Chondrocyte (in vitro differentiated cells): Measurements from ENCODE around the gene ARPIN. TPM values are rescaled to one million over a fixed set of nuclear protein-coding genes. Genes with fewer than 3 reads are reported as not detected.

Experiments
- DNase-seq: peaks from one replicate; pipeline ENCODE4 v3.0.0; 2021; ENCODE audit warnings: mixed read lengths, low spot score
- H3K27ac Mint-ChIP-seq: one replicate; pipeline ENCODE4 v1.8.0; 2021; ENCODE audit warnings: mild to moderate bottlenecking, moderate library complexity, mixed read lengths; ENCODE audit not compliant: unreplicated experiment
- H3K27me3 Mint-ChIP-seq: 2 replicates; pipeline ENCODE4 v1.8.0; 2021; ENCODE audit warnings: low read depth, mixed read lengths
- H3K36me3 Mint-ChIP-seq: 2 replicates; pipeline ENCODE4 v1.8.0; 2021; ENCODE audit warnings: low read depth, mixed read lengths
- H3K4me1 Mint-ChIP-seq: 2 replicates; pipeline ENCODE4 v1.8.0; 2021; ENCODE audit warnings: low read depth, mild to moderate bottlenecking, mixed read lengths
- H3K4me3 Mint-ChIP-seq: one replicate; pipeline ENCODE4 v1.8.0; 2021; ENCODE audit warnings: mild to moderate bottlenecking, moderate library complexity, mixed read lengths; ENCODE audit not compliant: unreplicated experiment
- H3K9me3 Mint-ChIP-seq: 2 replicates; pipeline ENCODE4 v1.8.0; 2021; ENCODE audit warnings: low read depth, mixed read lengths
- total RNA-seq: library from RNA; stranded (reverse); gene quantifications from 3 replicates; pipeline ENCODE4 v1.2.1, GENCODE V29; 2021
- TF ChIP-seq, protein P1 (sequence below): fragments of 200-600 bp; sonication (generic); IDR thresholded peaks from 2 replicates; pipeline ENCODE4 v1.5.0; 2021; ENCODE audit warnings: antibody characterized with exemption, mild to moderate bottlenecking, moderate library complexity

Gene ARPIN
- total RNA-seq, 1 donor from 2014 or later: 17.0 TPM

- Mint-ChIP-seq H3K27me3 (no peaks in the 10 kb centered on the region), H3K36me3 (peaks cover 11% of the 10 kb centered on the region), H3K4me3 (no peak overlapping the region), H3K27ac (no peak overlapping the region), H3K4me1 (peaks cover 14% of the 10 kb centered on the region), H3K9me3 (no peaks in the 10 kb centered on the region)
- TF ChIP-seq, protein P1, sequence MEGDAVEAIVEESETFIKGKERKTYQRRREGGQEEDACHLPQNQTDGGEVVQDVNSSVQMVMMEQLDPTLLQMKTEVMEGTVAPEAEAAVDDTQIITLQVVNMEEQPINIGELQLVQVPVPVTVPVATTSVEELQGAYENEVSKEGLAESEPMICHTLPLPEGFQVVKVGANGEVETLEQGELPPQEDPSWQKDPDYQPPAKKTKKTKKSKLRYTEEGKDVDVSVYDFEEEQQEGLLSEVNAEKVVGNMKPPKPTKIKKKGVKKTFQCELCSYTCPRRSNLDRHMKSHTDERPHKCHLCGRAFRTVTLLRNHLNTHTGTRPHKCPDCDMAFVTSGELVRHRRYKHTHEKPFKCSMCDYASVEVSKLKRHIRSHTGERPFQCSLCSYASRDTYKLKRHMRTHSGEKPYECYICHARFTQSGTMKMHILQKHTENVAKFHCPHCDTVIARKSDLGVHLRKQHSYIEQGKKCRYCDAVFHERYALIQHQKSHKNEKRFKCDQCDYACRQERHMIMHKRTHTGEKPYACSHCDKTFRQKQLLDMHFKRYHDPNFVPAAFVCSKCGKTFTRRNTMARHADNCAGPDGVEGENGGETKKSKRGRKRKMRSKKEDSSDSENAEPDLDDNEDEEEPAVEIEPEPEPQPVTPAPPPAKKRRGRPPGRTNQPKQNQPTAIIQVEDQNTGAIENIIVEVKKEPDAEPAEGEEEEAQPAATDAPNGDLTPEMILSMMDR: no peak
- DNase-seq: no peak
Observed at GRCh38 chr15:89908226-89908625, 4.5 kb downstream of the ARPIN start.

- peaks cover 18% of the 10 kb centered on the region for H3K36me3 Mint-ChIP-seq
- no peak overlapping the region for H3K4me3 Mint-ChIP-seq
- no peaks in the 10 kb centered on the region for H3K9me3 Mint-ChIP-seq
- TF ChIP-seq, protein P1: no peak
- peaks cover 9% of the 10 kb centered on the region for H3K4me1 Mint-ChIP-seq
- no peaks in the 10 kb centered on the region for H3K27me3 Mint-ChIP-seq
- H3K27ac Mint-ChIP-seq: no peak overlapping the region
- no peak for DNase-seq
Observed at GRCh38 chr15:89907289-89907688, 5.5 kb downstream of the ARPIN start.

GRCh38 chr15:89905846-89906378 lies 6.8 kb downstream of the ARPIN start:
- no peaks in the 10 kb centered on the region for H3K9me3 Mint-ChIP-seq
- DNase-seq: no peak
- no peaks in the 10 kb centered on the region for H3K27me3 Mint-ChIP-seq
- H3K4me3 Mint-ChIP-seq: no peak overlapping the region
- no peak overlapping the region for H3K27ac Mint-ChIP-seq
- H3K4me1 Mint-ChIP-seq: no peaks in the 10 kb centered on the region
- H3K36me3 Mint-ChIP-seq: peaks cover 24% of the 10 kb centered on the region
- TF ChIP-seq, protein P1: no peak

DNA sequence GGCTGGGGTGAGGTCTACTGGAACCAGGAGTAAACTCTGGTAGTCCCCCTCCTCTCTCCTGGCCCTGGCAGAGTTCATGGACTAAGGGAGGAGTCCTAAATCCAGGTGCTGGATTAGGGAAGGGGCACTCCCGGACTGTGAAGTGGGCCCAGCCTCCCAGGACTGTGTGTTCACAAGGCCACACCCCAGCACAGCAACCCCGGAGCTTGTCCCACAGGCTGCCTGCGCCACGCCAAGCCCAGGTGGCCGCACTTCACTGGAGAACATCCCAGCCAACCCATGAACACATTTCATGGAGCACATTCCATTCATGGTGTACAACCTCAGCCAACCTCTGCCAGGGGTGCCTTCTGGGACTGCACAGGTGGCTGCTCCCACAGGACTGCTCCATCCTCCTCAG lies 8.2 kb downstream of the ARPIN start:
- H3K27ac Mint-ChIP-seq: no peak overlapping the region
- H3K36me3 Mint-ChIP-seq: peaks cover 23% of the 10 kb centered on the region
- H3K4me3 Mint-ChIP-seq: no peak overlapping the region
- TF ChIP-seq, protein P1: no peak
- no peaks in the 10 kb centered on the region for H3K27me3 Mint-ChIP-seq
- no peaks in the 10 kb centered on the region for H3K9me3 Mint-ChIP-seq
- no peak for DNase-seq
- no peaks in the 10 kb centered on the region for H3K4me1 Mint-ChIP-seq

- no peak for DNase-seq
- Mint-ChIP-seq H3K27ac (no peak overlapping the region), H3K27me3 (no peaks in the 10 kb centered on the region), H3K4me3 (no peak overlapping the region), H3K4me1 (no peaks in the 10 kb centered on the region), H3K36me3 (peaks cover 23% of the 10 kb centered on the region), H3K9me3 (no peaks in the 10 kb centered on the region)
- TF ChIP-seq, protein P1: no peak
Observed at GRCh38 chr15:89903858-89904130, 9.0 kb downstream of the ARPIN start.
